Adrenal gland (tissue), 12 donors: Measurements from ENCODE around the gene ABCC5. TPM values are rescaled to one million over a fixed set of nuclear protein-coding genes. Genes with fewer than 3 reads are reported as not detected.

Experiments
- DNase-seq, 7 donors: peaks; one replicate each; pipeline ENCODE4 v3.0.0-alpha.2; 2019 to 2020
- H3K27ac ChIP-seq, 5 donors: fragments of 200-600 bp; sonication (generic) in 4 of 5; 1 replicate in 3 of 5; 2 replicates in 2 of 5; pipeline versions ENCODE4 v1.5.1 to v1.8.0; 2016 to 2020; ENCODE audit warnings: mild to moderate bottlenecking in 1 of 5
- H3K27me3 ChIP-seq: fragments of 200-600 bp; 2 replicates; pipeline ENCODE4 v1.8.0; 2021
- H3K36me3 ChIP-seq, 2 donors: fragments of 200-600 bp; replicated peaks in 1 of 2; 1 replicate in 1 of 2; 2 replicates in 1 of 2; pipeline versions ENCODE4 v1.5.1 to v1.8.0; 2018 to 2022
- H3K4me1 ChIP-seq, 2 donors: fragments of 200-600 bp; replicated peaks in 1 of 2; 1 replicate in 1 of 2; 2 replicates in 1 of 2; pipeline versions ENCODE4 v1.5.1 to v1.8.0; 2018 to 2021
- H3K4me3 ChIP-seq, 4 donors: fragments of 200-600 bp; sonication (generic) in 3 of 4; one replicate each; pipeline ENCODE4 v1.5.1; 2016 to 2018
- H3K9me3 ChIP-seq, 3 donors: fragments of 200-600 bp; sonication (generic) in 1 of 3; replicated peaks in 1 of 3; 1 replicate in 2 of 3; 2 replicates in 1 of 3; pipeline versions ENCODE4 v1.5.1 to v1.8.0; 2016 to 2021
- CTCF ChIP-seq, 6 experiments: fragments of 450-650 bp in 4 of 6; fragments of 200-600 bp in 2 of 6; sonication (generic) in 1 of 6; IDR thresholded peaks; 1 replicate in 5 of 6; 2 replicates in 1 of 6; pipeline versions ENCODE4 v1.5.1 to v1.8.0; 2016 to 2021; ENCODE audit warnings: antibody characterized with exemption in 6 of 6, mild to moderate bottlenecking in 2 of 6, moderate library complexity in 1 of 6
- POLR2A ChIP-seq, 2 donors: fragments of 450-650 bp; IDR thresholded peaks; one replicate each; pipeline ENCODE4 v1.6.1; 2017; ENCODE audit warnings: antibody characterized with exemption in 2 of 2, mild to moderate bottlenecking in 2 of 2, moderate library complexity in 1 of 2
- WGBS, 4 donors: extraction: QIAGEN DNeasy Blood & Tissue Kit in 2 of 4; methylation state at CpG; one replicate each; pipeline versions ENCODE4 v1.1.5 to v1.1.7; 2013 to 2017; 5-methylcytosine and 5-hydroxymethylcytosine counted together
- intact Hi-C, 2 donors: fragments of 100-400 bp; cut with DNase I; formaldehyde crosslinking; loops; one replicate each; pipeline versions ENCODE4 v1.14.1 to v1.15.0; 2022 to 2023
- polyA plus RNA-seq, 3 donors: library from polyadenylated mRNA; stranded (reverse); fragments of 200-250 nt in 2 of 3; fragments of 350-450 nt in 1 of 3; fragmentation: Illumina TruSeq in 1 of 3; extraction: RNeasy Lipid Tissue Mini Kit (QIAGEN cat#74804) in 1 of 3; gene quantifications; one replicate each; pipeline ENCODE4 v1.2.3, GENCODE V29; 2013 to 2014
- total RNA-seq, 9 donors: library from RNA; depleted of rRNA in 4 of 9; stranded (reverse); fragments of >200 nt in 4 of 9; fragments of 120-200 nt in 1 of 9; fragmentation: NEBNext Ultra II Directional in 1 of 9; extraction: Animal tissue kit (Norgen Biotek cat#: 25700) in 1 of 9; gene quantifications; one replicate each; pipeline versions ENCODE4 v1.1.0 to v1.2.4, GENCODE V29; 2013 to 2023
- donor health status: healthy with polysubstance abuse.
- donor health status: Bipolar disorder and iron deficiency.
- donor health status: DM: yes; HTN: yes; CAD: no.
- donor health status: DM: no; HTN: no; CAD: no.
- donor health status: DM: no; HTN: no; CAD: no.
- donor health status: DM: yes; HTN: yes; CAD: no.

ABCC5 gene
- total and polyA plus RNA-seq, 12 donors: 11.4 to 53.9 (median 25.0) TPM

- TF ChIP-seq POLR2A (IDR thresholded peaks at IDR 0.05) (no peak), CTCF (IDR thresholded peaks at IDR 0.05) (no peak)
- no peaks in the 10 kb centered on the region for H3K4me1 ChIP-seq
- intact Hi-C loops: no loop called here
- 68 to 73% (median 72%) methylated on average over 9 of the region's 9 CpGs for WGBS, 4 donors
- H3K27me3 ChIP-seq: no peaks in the 10 kb centered on the region
- H3K4me3 ChIP-seq: no peak overlapping the region
- no peaks in the 10 kb centered on the region for H3K9me3 ChIP-seq
- H3K27ac ChIP-seq: no peak overlapping the region
- no peaks in the 10 kb centered on the region for H3K36me3 ChIP-seq
- no peak for DNase-seq
Observed at GRCh38 chr3:184058029-184058428, 40.3 kb upstream of the ABCC5 start.

- intact Hi-C loops: no loop called here
- H3K27me3 ChIP-seq: no peaks in the 10 kb centered on the region
- 68 to 79% (median 74%) methylated on average over 4 of the region's 4 CpGs for WGBS, 4 donors
- no peak for TF ChIP-seq POLR2A (IDR thresholded peaks at IDR 0.05)
- no peak for TF ChIP-seq CTCF (IDR thresholded peaks at IDR 0.05)
- no peak for DNase-seq
- no peak within 1 kb of the TSS for H3K4me3 ChIP-seq
- H3K4me1 ChIP-seq: no peaks in the 10 kb centered on the region
- H3K27ac ChIP-seq: no peak within 1 kb of the TSS
- H3K9me3 ChIP-seq: no peaks in the 10 kb centered on the region
- H3K36me3 ChIP-seq: no peaks in the 10 kb centered on the region
Observed at GRCh38 chr3:184052767-184053166, 35.1 kb upstream of the ABCC5 start, which contains the start of gene HTR3C. Gene HTR3C, plus strand, starts transcription at chr3:184053047. Its CDS starts 34 bp downstream, at chr3:184053081.

GRCh38 chr3:184050217-184050847 is 32.6 kb upstream of the ABCC5 start:
- Histone ChIP-seq H3K27ac (no peak overlapping the region), H3K4me1 (no peaks in the 10 kb centered on the region), H3K36me3 (no peaks in the 10 kb centered on the region), H3K9me3 (no peaks in the 10 kb centered on the region), H3K27me3 (no peaks in the 10 kb centered on the region), H3K4me3 (no peak overlapping the region)
- no peak for DNase-seq
- WGBS, 4 donors: 75 to 86% (median 82%) methylated on average over 7 of the region's 7 CpGs
- no peak for TF ChIP-seq POLR2A (IDR thresholded peaks at IDR 0.05)
- TF ChIP-seq CTCF (IDR thresholded peaks at IDR 0.05): no peak
- intact Hi-C loops: no loop called here

- no peaks in the 10 kb centered on the region for H3K36me3 ChIP-seq
- no peaks in the 10 kb centered on the region for H3K27me3 ChIP-seq
- H3K4me1 ChIP-seq: no peaks in the 10 kb centered on the region
- DNase-seq: no peak
- no peak for TF ChIP-seq CTCF (IDR thresholded peaks at IDR 0.05)
- no peak for TF ChIP-seq POLR2A (IDR thresholded peaks at IDR 0.05)
- no peaks in the 10 kb centered on the region for H3K9me3 ChIP-seq
- 87 to 98% (median 92%) methylated on average over 5 of the region's 5 CpGs for WGBS, 4 donors
- intact Hi-C loops: loop anchor here in 1 of 2 donors (10.0 kb wide), 1 partner anchor 69 kb away; no protein-coding TSS in a partner anchor
- H3K27ac ChIP-seq: no peak overlapping the region
- H3K4me3 ChIP-seq: no peak overlapping the region
Observed at GRCh38 chr3:184045995-184046394, 28.3 kb upstream of the ABCC5 start.
